Midbrain (tissue), 1 donor: ENCODE data around the gene SLC29A1.
"Not testable (repeated sequence)": the region's sequence is repeated elsewhere in the genome, so short reads cannot be mapped to it uniquely, and the experiment has no call there.

Source experiments
- DNase-seq: peaks from one replicate; lab custom pipeline; 2025; lab: John Stamatoyannopoulos, UW

Gene SLC29A1

DNA sequence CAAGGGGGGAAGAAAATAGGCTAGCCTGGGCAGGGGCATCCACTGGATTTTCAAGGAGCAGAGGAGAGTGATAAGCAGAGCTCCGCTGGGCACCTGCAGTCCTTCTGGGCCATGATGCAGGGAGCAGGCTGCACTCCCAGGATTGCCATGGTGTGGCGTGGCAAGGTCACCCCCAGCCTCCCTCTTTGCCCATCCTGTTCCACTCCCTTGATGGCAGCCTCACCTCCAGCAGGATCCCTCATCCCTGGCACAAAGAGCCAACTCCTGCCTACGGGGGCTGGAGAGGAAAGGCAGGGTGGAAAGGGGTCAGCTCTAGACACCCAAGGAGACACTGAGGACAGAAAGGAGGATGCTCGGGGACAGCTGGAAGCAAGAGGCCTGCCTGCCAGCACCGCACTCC is 29.1 kb upstream of the SLC29A1 start:
- no peak for DNase-seq

DNA sequence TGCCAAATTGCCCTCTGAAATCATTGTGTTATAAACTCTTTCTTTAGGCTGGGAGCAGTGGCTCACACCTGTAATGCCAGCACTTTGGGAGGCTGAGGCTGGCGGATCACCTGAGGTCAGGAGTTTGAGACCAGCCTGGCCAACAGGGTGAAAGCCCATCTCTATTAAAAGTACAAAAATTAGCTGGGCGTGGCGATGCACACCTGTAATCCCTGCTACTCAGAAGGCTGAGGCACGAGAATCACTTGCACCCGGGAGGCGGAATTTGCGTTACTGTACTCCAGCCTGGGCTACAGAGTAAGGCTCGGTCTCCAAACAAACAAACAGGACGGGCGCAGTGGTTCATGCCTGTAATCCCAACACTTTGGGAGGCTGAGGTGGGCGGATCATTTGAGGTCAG is 27.0 kb upstream of the SLC29A1 start:
- not testable (repeated sequence) for DNase-seq

GRCh38 chr6:44198684-44199083 is 24.7 kb upstream of the SLC29A1 start:
- DNase-seq = no peak

DNA sequence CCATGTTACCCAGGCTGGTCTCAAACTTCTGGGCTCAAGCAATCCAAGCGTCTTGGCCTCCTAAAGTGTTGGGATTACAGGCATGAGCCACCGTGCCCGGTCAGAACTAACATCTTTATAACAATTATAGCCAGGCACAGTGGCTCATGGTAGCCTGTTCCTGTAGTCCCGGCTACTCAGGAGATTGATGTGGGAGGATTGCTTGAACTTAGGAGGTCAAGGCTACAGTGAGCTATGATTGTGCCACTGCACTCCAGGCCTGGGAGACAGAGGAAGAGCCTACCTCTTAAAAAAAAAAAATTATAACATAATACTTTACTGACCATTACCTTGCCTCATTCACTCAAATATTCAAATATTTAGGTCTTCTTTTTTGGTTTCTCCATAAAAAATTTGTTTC is 23.5 kb upstream of the SLC29A1 start:
- DNase-seq = no peak

- DNase-seq = no peak
Measured at GRCh38 chr6:44201200-44201599, 22.2 kb upstream of the SLC29A1 start.

- no peak for DNase-seq
Measured at GRCh38 chr6:44201638-44202303, 21.6 kb upstream of the SLC29A1 start.

DNA sequence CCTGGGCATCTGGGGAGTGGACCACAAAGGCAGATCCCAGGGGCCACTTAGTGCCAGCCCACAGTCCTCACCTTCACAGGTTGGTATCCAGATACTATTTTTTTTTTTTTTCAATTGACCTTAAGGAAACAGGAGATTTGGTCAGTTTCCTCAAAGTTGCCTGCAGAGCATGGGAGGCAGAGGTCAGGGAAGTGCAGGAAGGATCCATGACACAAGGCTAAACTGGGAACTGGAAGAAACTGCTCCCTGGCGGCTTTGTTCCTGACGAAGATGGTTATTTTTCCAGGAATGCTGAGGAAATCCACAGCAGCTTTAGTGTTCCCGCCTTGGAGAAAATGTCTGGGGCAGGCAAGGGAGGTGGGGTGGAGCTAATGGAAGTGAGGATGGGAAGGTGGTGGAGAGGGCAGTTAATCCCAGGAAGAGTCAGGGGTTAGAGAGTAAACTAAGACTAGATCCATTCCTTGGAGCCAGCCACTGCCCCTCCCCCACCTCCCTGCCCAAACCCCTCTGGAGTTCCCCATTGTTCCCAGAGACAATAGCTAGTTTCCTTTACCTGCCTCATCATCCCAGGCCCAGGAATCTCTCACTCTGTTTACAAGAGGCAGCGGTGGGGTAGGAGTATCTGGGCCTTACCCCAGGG is 20.9 kb upstream of the SLC29A1 start:
- DNase-seq = no peak

DNA sequence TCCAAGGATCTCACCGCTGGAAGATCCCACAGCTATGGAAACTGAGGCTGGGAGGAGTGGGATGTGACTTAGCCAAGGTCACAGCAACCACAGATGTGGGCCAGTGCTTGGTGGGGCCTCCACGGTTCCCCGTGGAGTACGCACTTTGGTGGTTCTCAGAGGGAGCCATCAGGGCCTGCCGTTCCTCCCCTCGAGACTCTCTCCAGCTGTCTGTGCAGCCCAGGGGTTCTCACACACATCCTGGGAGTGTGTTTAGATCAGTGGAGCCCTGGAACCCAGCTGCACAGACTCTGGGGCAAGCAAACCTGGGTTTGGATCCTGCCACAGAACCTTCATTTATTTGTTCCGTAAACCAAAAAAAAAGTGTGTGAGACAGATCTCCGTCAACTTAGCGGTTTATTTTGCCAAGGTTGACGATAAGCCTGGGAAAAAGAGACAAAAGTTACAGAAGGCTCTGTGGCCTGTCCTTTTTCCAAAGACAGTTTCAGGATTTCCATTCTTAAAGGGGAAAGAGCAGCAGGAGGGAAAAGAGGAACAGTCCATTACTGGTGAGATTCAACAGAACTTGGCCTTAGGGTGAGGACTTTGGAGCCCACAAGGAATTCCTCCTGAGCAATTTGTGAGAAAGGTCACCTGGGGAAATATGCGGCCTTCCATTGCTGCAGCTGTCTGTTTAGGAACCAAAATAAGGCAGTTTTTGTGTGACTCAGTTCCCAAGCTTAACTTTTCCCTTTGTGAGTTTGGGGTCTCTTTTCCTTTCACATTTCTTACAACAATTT is 20.2 kb upstream of the SLC29A1 start:
- DNase-seq = no peak

GRCh38 chr6:44203955-44204354 is 19.4 kb upstream of the SLC29A1 start:
- no peak for DNase-seq

- no peak for DNase-seq
Measured at GRCh38 chr6:44207966-44208365, 15.4 kb upstream of the SLC29A1 start.

DNA sequence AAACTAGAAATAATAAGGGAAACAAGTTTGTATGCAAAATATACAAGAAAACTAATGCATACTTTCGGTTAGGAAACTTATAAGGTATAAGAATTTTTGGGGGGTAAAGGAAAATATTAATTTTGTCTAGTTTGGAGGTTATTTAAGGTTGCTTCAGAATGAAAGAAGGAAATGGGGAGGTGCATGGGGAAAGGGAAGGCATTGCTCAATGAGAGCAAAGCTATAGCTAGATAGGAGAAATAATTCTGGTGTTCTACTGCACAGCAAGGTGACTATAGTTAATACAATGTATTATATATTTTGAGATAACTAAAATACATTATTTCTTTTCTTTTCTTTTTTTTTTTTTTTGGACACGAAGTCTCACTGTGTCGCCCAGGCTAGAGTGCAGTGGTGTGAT is 12.1 kb upstream of the SLC29A1 start:
- no peak for DNase-seq

- DNase-seq = no peak
Measured at GRCh38 chr6:44214307-44214706, 9.1 kb upstream of the SLC29A1 start.

DNA sequence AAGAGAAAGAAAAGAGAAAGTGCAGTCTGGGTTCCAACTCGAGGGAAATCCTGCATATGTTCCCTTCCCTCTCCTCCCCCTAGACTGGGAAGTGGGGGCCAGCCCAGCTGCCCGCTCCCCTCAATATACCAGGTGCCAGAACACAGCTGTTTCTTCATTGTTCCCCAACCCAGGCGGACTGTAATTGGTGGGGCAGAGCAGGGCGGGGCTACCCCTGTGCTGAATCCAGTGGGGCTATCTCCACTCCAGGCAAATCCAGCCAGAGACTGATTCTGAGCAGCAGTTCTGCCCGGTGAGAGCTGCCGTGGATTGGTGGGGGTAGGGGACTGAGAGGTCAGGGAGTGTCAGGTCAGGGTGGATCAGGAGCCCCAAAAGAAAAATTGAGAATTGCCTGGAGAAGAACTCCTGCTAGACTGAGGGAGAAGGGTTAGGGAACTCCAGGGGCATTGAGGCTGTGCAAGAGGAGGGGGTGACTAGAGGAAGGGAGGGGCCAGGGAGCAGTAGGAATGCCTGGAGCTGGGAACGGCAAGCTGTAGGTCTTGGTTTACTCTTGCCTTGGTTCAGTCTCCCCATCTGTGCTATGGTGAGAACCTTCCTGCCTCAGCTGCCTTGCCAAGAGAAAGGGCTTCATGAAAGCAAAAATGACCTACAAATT is 6.6 kb upstream of the SLC29A1 start, which contains the start of gene MYMX:
Gene MYMX (plus strand): TSS at position 250 of the 655 bp plus-strand sequence. CDS start 546 bp downstream, outside the sequence.
- no peak for DNase-seq

DNA sequence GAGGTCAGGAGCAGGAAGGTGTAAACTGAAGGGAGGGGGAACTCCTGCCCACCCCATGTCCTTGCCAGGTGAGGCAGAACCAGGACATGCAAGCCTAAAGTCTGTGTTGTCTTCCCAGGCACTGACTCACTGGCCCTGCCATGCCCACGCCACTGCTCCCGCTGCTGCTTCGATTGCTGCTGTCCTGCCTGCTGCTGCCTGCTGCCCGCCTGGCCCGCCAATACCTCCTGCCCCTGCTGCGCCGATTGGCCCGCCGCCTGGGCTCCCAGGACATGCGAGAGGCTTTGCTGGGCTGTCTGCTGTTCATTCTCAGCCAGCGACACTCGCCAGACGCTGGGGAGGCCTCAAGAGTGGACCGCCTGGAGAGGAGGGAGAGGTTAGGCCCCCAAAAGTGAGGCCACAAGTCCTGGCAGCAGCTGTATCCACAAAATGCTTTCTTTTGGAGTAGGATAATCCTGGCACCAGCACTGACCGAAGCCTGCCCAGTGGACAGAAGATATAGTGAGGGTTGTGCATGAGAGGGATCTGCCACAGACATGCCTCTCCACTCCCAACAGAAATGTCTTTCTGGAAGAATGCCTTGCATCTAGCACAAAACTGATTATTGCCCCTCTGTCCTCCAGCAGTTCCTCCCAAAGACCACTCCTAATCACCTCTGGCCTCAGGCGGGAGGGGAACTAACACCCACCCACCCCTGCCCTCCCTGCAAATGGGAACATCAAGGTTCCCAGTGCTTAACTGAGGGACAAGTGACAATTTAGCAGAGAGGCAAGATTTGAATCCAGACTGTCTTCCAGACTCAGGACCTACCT is 5.9 kb upstream of the SLC29A1 start:
- peak; percentile 35 for DNase-seq

DNA sequence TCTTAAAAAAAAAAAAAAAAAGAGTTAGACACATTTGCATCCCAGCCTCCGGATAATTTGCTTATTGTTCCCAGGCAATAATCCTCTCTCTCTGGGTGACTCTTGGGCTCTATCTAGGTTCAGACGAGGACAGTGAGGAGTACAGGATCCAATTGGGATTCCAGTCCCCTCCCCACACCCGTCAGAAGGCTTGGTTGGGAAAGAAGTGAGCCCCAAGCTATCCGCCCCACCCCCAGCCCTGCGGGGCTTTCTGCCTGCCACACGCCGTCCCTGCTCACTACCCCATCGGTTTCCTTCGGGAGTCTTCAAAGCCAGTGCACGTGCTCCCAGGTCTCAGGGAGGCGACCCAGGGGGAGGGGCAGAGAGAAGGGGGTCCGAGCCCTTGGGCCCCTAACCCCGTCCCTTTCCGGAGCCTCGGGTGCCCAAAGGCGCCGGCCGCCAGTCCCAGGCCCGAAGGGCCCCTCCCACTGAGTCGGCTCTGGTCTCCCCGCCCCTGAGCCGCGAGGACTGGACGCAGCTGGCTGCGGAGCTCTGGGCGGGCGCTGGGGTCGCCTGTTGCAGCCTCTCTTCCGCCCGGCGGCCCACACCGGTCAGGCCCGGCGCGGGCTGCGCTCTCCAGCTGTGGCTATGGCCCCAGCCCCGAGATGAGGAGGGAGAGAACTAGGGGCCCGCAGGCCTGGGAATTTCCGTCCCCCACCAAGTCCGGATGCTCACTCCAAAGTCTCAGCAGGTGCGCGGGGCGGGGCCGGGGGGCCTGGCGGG is 4.2 kb upstream of the SLC29A1 start:
- peak; percentile 54 for DNase-seq

GRCh38 chr6:44219815-44220784 is 3.3 kb upstream of the SLC29A1 start:
- no peak for DNase-seq

- DNase-seq = no peak
Measured at GRCh38 chr6:44220913-44221290, 2.5 kb upstream of the SLC29A1 start.

- peak; percentile 77 for DNase-seq
Measured at GRCh38 chr6:44221291-44221960, 2.0 kb upstream of the SLC29A1 start.

GRCh38 chr6:44221961-44222335 is 1.4 kb upstream of the SLC29A1 start:
- DNase-seq = peak; percentile 77
